Measurements from ENCODE around the gene CUBN. TPM values are rescaled to one million over a fixed set of nuclear protein-coding genes. Genes with fewer than 3 reads are reported as not detected.
A peak's percentile ranks its signal among the peaks of the same experiment; 100 is the strongest.

Gene CUBN
- total RNA-seq, 3 donors from 2014 or later (not counting 1 experiment from before 2014, with no cell fraction given) = 4.7 to 5.6 (median 5.1) TPM

- Mint-ChIP-seq H3K4me3 (peak overlapping the region; percentile 96), H3K4me1 (peaks cover 28 to 40% of the 10 kb centered on the region in 2 donors), H3K9me3 (peaks cover 6 to 8% of the 10 kb centered on the region in 2 donors), H3K27me3 (ENCODE audit: low read depth in 2 of 2) (peaks cover 4 to 29% of the 10 kb centered on the region in 2 donors), H3K27ac (peak overlapping the region in 1 of 2 donors; percentile 91), H3K36me3 (peaks cover 20% of the 10 kb centered on the region)
- DNase-seq (no peak), ATAC-seq (no peak)
- peaks cover 14% of the 10 kb centered on the region for H3K9me3 ChIP-seq (ENCODE audit: control insufficient read depth, insufficient read depth, low read length)
- H3K27me3 ChIP-seq (ENCODE audit: control insufficient read depth, insufficient read depth, low read length) = no peaks in the 10 kb centered on the region
- no peak overlapping the region for H3K4me3 ChIP-seq (ENCODE audit: low read length)
- no peak overlapping the region for H3K27ac ChIP-seq (ENCODE audit: low read length)
- intact Hi-C loops (cut with micrococcal nuclease) = loop anchor here (5.0 kb wide), 1 partner anchor 823 kb away; the partner anchor contains the start of gene STAM
- H3K36me3 ChIP-seq (ENCODE audit: control insufficient read depth, insufficient read depth, low read length) = no peaks in the 10 kb centered on the region
- H3K4me1 ChIP-seq (ENCODE audit: control insufficient read depth, insufficient read depth, low read length) = peaks cover 17% of the 10 kb centered on the region
- TF ChIP-seq, protein P1, sequence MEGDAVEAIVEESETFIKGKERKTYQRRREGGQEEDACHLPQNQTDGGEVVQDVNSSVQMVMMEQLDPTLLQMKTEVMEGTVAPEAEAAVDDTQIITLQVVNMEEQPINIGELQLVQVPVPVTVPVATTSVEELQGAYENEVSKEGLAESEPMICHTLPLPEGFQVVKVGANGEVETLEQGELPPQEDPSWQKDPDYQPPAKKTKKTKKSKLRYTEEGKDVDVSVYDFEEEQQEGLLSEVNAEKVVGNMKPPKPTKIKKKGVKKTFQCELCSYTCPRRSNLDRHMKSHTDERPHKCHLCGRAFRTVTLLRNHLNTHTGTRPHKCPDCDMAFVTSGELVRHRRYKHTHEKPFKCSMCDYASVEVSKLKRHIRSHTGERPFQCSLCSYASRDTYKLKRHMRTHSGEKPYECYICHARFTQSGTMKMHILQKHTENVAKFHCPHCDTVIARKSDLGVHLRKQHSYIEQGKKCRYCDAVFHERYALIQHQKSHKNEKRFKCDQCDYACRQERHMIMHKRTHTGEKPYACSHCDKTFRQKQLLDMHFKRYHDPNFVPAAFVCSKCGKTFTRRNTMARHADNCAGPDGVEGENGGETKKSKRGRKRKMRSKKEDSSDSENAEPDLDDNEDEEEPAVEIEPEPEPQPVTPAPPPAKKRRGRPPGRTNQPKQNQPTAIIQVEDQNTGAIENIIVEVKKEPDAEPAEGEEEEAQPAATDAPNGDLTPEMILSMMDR (IDR thresholded peaks at IDR 0.05) = no peak
- 96% methylated on average over 6 of the region's 6 CpGs for WGBS (ENCODE audit: insufficient coverage)
Measured at GRCh38 chr10:16819026-16819425, 310.6 kb downstream of the CUBN start.

DNA sequence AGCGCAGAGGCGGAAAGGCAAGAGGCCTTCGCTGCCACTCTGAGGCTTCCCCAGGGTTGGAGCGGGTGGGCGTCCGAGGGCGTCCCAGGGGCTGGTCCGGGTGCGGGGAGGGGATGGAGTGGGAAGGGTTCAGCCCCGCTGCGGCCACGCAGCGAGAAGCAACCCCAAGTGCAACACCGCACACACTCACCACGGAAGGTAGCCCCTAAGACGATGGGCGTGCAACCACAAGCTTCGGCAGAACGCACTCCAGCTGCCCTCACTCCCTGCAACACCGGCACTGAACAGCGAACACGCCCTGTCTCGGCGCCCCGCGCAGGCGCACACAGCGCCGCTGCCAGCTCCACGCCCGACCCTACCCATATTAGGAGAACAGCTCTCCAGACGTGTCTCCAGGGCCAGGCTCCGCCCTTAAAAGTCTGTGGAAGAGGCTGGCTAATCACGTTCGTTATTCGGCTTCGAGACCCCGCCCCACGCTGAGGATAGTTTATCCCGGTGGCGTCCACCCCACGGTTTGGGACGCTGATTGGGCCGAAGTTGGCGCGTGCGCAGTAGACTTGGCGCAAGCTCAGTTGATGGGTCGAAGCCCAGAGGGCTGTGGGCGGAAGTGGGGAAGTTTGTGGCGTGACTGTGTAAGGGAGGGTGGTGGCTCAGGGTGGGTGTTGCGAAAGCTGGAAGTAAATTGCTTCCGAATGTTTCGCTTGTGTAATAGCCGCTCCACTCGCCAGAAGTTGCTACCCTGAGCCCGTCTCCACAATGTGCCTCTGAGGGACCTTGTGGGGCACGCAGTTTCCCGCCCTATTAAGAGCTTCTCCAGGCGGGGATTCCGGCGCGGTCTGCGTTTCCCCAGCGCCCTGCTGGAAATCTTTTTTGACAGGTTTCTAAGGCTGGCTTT lies 312.2 kb downstream of the CUBN start, which contains the start of gene RSU1:
Gene RSU1 (minus strand): TSS at position 300 of the 895 bp plus-strand sequence. CDS start 343 bp downstream, outside the sequence.
- Histone ChIP-seq H3K36me3 (ENCODE audit: control insufficient read depth, insufficient read depth, low read length) (no peaks in the 10 kb centered on the region), H3K27me3 (ENCODE audit: control insufficient read depth, insufficient read depth, low read length) (no peaks in the 10 kb centered on the region), H3K4me3 (ENCODE audit: low read length) (peak within 1 kb of the TSS; percentile 82), H3K27ac (ENCODE audit: low read length) (peak within 1 kb of the TSS; percentile 87), H3K9me3 (ENCODE audit: control insufficient read depth, insufficient read depth, low read length) (peaks cover 6% of the 10 kb centered on the region), H3K4me1 (ENCODE audit: control insufficient read depth, insufficient read depth, low read length) (peaks cover 17% of the 10 kb centered on the region)
- Mint-ChIP-seq H3K36me3 (peaks cover 19% of the 10 kb centered on the region), H3K27me3 (ENCODE audit: low read depth in 2 of 2) (peaks cover 4 to 21% of the 10 kb centered on the region in 2 donors), H3K4me1 (peaks cover 34 to 43% of the 10 kb centered on the region in 2 donors), H3K27ac (peak within 1 kb of the TSS; percentile 91 to 96), H3K9me3 (peaks cover 4 to 5% of the 10 kb centered on the region in 2 donors), H3K4me3 (peak within 1 kb of the TSS; percentile 96)
- intact Hi-C loops (cut with micrococcal nuclease) = loop anchor here (1.0 to 5.0 kb wide), 6 partner anchors 30 to 957 kb away; partner anchors contain the start of genes MINDY3, PTER and STAM
- WGBS (ENCODE audit: insufficient coverage) = under 1% methylated on average over 64 of the region's 65 CpGs
- DNase-seq = peak; percentile 100
- peak; percentile 96 to 99 (median 96) for ATAC-seq
- TF ChIP-seq, protein P1 (IDR thresholded peaks at IDR 0.05) = no peak

DNA sequence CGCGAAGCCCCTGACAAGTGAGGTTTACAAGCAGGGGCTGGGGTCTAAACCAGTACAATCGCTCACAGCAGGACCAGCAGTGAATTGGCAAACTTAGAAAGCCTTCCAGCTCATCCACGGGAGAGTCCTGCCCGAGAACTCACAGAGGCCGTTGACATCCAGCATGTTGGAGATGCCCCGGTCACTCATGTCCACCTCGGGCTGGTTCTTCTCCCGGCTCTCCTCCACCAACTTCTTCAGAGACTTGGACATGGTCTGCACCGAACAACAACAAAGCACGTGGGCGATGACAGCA lies 312.8 kb downstream of the CUBN start:
- Mint-ChIP-seq H3K4me1 (peaks cover 36 to 47% of the 10 kb centered on the region in 2 donors), H3K36me3 (peaks cover 15% of the 10 kb centered on the region), H3K27me3 (ENCODE audit: low read depth in 2 of 2) (peaks cover 4 to 18% of the 10 kb centered on the region in 2 donors), H3K4me3 (peak overlapping the region; percentile 96), H3K9me3 (no peaks in the 10 kb centered on the region), H3K27ac (peak overlapping the region; percentile 91 to 96)
- 12% methylated on average over 12 of the region's 12 CpGs for WGBS (ENCODE audit: insufficient coverage)
- Histone ChIP-seq H3K4me1 (ENCODE audit: control insufficient read depth, insufficient read depth, low read length) (peaks cover 17% of the 10 kb centered on the region), H3K9me3 (ENCODE audit: control insufficient read depth, insufficient read depth, low read length) (peaks cover 1% of the 10 kb centered on the region), H3K36me3 (ENCODE audit: control insufficient read depth, insufficient read depth, low read length) (no peaks in the 10 kb centered on the region), H3K27ac (ENCODE audit: low read length) (peak overlapping the region; percentile 74), H3K4me3 (ENCODE audit: low read length) (peak overlapping the region; percentile 82), H3K27me3 (ENCODE audit: control insufficient read depth, insufficient read depth, low read length) (no peaks in the 10 kb centered on the region)
- no peak for ATAC-seq
- intact Hi-C loops (cut with micrococcal nuclease) = loop anchor here (1.0 to 5.0 kb wide), 6 partner anchors 29 to 956 kb away; partner anchors contain the start of genes MINDY3, PTER and STAM
- no peak for DNase-seq
- TF ChIP-seq, protein P1 (IDR thresholded peaks at IDR 0.05) = no peak

Data from natural killer cell (primary cell).